HG03097 (cell line): ENCODE data around the gene SARM1.

ENCODE experiments used
- ATAC-seq: cut with Tn5 transposase; IDR thresholded peaks from one replicate; pipeline ENCODE4 v1.9.1; 2021; ENCODE audit not compliant: unreplicated experiment, low FRiP score

The SARM1 gene

GRCh38 chr17:28367641-28368305 lies 3.7 kb upstream of the SARM1 start:
- no peak for ATAC-seq

GRCh38 chr17:28368306-28368831 lies 3.1 kb upstream of the SARM1 start:
- no peak for ATAC-seq

- ATAC-seq: no peak
Measured at GRCh38 chr17:28368915-28369683, 2.4 kb upstream of the SARM1 start.

- ATAC-seq: no peak
Measured at GRCh38 chr17:28369684-28370034, 1.8 kb upstream of the SARM1 start.

- no peak for ATAC-seq
Measured at GRCh38 chr17:28370035-28370743, 1.3 kb upstream of the SARM1 start, which contains the start of gene VTN. TSS of gene VTN (minus strand) at chr17:28370307. CDS start at chr17:28370203, 104 bp downstream.

GRCh38 chr17:28370744-28371103 lies 770 bp upstream of the SARM1 start:
- ATAC-seq: no peak

GRCh38 chr17:28372203-28372944 lies 880 bp downstream of the SARM1 start:
- ATAC-seq: peak; percentile 13

GRCh38 chr17:28372945-28373274 lies 1.4 kb downstream of the SARM1 start:
- no peak for ATAC-seq

GRCh38 chr17:28379814-28380801 lies 8.6 kb downstream of the SARM1 start:
- ATAC-seq: no peak

- ATAC-seq: no peak
Measured at GRCh38 chr17:28381141-28381825, 9.8 kb downstream of the SARM1 start.

- ATAC-seq: peak; percentile 63
Measured at GRCh38 chr17:28384281-28385036, 13.0 kb downstream of the SARM1 start.

- ATAC-seq: no peak
Measured at GRCh38 chr17:28385037-28385400, 13.5 kb downstream of the SARM1 start.

GRCh38 chr17:28385406-28385805 lies 13.9 kb downstream of the SARM1 start:
- no peak for ATAC-seq

GRCh38 chr17:28386391-28386790 lies 14.9 kb downstream of the SARM1 start:
- ATAC-seq: no peak

GRCh38 chr17:28388106-28388505 lies 16.6 kb downstream of the SARM1 start:
- no peak for ATAC-seq

GRCh38 chr17:28390141-28390540 lies 18.6 kb downstream of the SARM1 start:
- ATAC-seq: no peak

GRCh38 chr17:28390563-28390962 lies 19.1 kb downstream of the SARM1 start:
- ATAC-seq: no peak

- ATAC-seq: no peak
Measured at GRCh38 chr17:28390984-28391383, 19.5 kb downstream of the SARM1 start.
